GM21423 (cell line): ENCODE measurements around the gene CNNM3.
A peak's percentile ranks its signal among the peaks of the same experiment; 100 is the strongest.
"Not testable (repeated sequence)": the region's sequence is repeated elsewhere in the genome, so short reads cannot be mapped to it uniquely, and the experiment has no call there.

ENCODE experiments used
- ATAC-seq: cut with Tn5 transposase; IDR thresholded peaks from one replicate; pipeline ENCODE4 v1.9.1; 2021; ENCODE audit warnings: mild to moderate bottlenecking, moderate library complexity; ENCODE audit not compliant: unreplicated experiment

The CNNM3 gene

GRCh38 chr2:96798733-96799622, 17.1 kb upstream of the CNNM3 start:
- no peak for ATAC-seq

- no peak for ATAC-seq
Observed at GRCh38 chr2:96799623-96799935, 16.5 kb upstream of the CNNM3 start.

- ATAC-seq: no peak
Observed at GRCh38 chr2:96800061-96801004, 15.7 kb upstream of the CNNM3 start.

GRCh38 chr2:96801005-96801785, 14.9 kb upstream of the CNNM3 start:
- ATAC-seq: peak; percentile 80

GRCh38 chr2:96801786-96802595, 14.1 kb upstream of the CNNM3 start:
- ATAC-seq: no peak

- ATAC-seq: no peak
Observed at GRCh38 chr2:96802721-96803120, 13.3 kb upstream of the CNNM3 start.

- ATAC-seq: no peak
Observed at GRCh38 chr2:96804986-96805385, 11.1 kb upstream of the CNNM3 start.

- ATAC-seq: not testable (repeated sequence)
Observed at GRCh38 chr2:96805946-96806345, 10.1 kb upstream of the CNNM3 start.

- peak; percentile 62 for ATAC-seq
Observed at GRCh38 chr2:96806468-96807126, 9.5 kb upstream of the CNNM3 start.

DNA sequence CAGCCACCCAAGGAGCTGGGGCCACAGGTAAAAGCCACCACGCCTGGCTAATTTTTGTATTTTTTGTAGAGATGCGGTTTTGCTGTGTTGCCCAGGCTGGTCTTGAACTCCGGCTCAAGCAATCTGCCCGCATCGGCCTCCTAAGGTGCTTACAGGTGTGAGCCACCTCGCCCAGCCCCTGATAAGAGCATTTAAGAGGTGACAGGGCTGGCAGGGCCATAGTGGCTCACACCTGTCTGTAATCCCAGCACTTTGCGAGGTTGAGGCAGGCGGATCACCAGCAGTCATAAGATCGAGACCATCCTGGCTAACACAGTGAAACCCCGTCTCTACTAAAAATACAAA, 9.0 kb upstream of the CNNM3 start:
- ATAC-seq: no peak

- ATAC-seq: no peak
Observed at GRCh38 chr2:96808176-96808837, 7.8 kb upstream of the CNNM3 start.

DNA sequence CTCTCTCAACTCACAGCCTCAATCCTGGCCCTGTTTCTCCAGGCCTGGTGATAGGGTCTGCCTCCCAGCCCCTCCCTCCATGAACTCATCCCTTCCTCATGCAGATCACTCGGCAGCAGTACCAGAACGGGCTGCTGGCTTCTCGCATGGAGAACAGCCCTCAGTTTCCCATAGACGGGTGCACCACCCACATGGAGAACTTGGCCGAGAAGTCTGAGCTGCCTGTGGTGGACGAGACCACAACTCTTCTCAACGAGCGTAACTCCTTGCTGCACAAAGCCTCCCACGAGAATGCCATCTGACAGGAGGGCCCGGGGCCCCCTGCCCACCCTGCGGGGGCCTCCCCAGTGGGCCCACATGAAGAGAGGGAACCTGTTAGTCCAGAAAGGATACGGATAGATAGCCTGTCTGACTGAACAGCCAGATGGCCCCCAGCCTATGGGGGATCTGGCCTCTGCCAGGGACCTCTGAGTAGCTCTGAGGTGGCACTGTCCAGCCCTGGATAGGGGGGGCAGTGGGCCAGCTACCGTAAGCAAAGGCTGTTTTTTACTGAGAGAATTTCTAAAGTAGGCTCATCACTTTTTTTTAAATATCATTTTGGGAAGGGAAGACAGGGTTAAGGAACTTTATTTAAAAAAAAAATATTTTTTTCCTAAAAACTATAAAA, 6.7 kb upstream of the CNNM3 start:
- no peak for ATAC-seq

DNA sequence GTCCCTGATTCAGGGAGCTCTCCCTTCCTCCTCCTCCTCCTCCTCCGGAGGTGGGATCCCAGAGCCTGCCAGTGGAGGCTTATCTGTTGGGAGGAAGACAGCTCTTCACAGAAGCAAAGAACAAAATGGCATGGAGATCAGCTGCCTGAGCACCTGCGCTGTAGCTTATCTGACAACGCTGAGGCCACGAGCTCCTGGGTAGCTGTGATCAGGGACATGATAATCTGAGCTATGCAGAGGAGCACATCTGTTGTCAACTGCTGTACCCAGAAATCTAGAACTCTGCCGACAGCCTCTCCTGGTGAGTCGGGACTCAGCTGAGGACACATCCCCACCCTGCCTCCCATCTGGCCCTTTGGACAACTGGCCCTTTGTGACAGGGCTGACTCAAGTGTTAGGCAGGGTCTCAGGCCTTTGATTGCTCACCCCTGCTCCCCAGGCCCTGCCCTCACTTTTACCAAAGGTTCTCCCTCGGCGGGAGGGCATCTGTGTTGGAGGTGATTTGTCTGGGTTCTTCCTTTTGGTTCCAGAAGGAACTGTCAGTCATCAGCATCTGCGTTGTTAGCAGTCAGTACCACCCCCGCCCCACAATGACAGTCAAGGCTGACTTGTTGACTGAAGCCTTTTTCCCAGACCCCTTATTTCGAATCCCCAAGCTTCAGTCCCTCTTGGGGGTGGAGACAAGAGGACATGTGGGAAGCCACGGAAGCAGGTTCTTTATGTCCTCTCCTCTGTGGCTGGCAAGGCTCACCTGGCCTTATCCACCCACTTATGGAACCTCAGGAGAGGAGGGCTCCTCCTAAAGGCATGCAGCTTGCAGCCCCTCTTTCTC, 5.9 kb upstream of the CNNM3 start:
- no peak for ATAC-seq

- no peak for ATAC-seq
Observed at GRCh38 chr2:96810783-96811192, 5.3 kb upstream of the CNNM3 start.

GRCh38 chr2:96811917-96812316, 4.2 kb upstream of the CNNM3 start:
- ATAC-seq: no peak

DNA sequence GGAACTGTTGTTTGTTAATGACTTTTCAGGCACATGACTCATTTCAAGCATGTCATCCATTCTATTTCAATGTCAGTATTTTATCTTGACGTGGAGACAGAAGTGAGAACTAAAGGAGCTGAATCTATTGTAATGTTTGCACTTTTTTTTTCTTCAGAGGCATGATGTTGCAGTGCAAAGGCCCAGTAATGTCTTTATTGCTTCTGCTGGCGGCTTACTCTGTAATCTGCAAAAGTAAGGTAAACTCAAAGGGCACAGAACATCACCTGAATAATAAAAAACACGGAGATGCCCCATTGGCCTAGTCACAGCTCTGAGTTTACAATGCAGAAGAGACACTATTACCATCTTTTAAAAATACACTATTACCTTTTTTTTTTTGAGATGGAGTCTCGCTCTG, 2.4 kb upstream of the CNNM3 start:
- ATAC-seq: no peak

GRCh38 chr2:96815326-96816126, 542 bp upstream of the CNNM3 start:
- peak; percentile 6 for ATAC-seq
